IMR-90 (cell line): ENCODE results near the gene MFSD2B. TPM values are rescaled to one million over a fixed set of nuclear protein-coding genes. Genes with fewer than 3 reads are reported as not detected.

Source experiments
- ATAC-seq: fragments of 200-7000 bp; cut with Tn5 transposase; 2 replicates; pipeline ENCODE4 v1.9.1; 2020; ENCODE audit warnings: low read depth, mild to moderate bottlenecking, moderate library complexity
- BruUV-seq: library from RNA; stranded (reverse); fragments of 400-500 nt; replicated peaks from 2 replicates; lab custom pipeline; 2021; lab: Mats Ljungman, UMichigan
- CTCF ChIA-PET: fragments of 300-600 bp; formaldehyde crosslinking; extraction: SDS; loops from one replicate; lab custom pipeline; 2021; ENCODE audit warnings: antibody characterized with exemption; lab: Yijun Ruan, JAX
- POLR2A ChIA-PET: fragments of 300-600 bp; sonication (Branson Sonifier 250); formaldehyde crosslinking; loops from one replicate; lab custom pipeline; 2022; ENCODE audit warnings: antibody characterized with exemption; ENCODE audit not compliant: unreplicated experiment; lab: Charles Lee
- DNase-seq: peaks from one replicate; pipeline ENCODE4 v3.0.0; 2013
- H2AFZ ChIP-seq: replicated peaks from 2 replicates; pipeline ENCODE3; 2013; ENCODE audit warnings: low read length, mild to moderate bottlenecking; ENCODE audit not compliant: poor library complexity
- H2AK5ac ChIP-seq: 2 replicates; pipeline ENCODE4 v1.6.1; 2013; ENCODE audit warnings: low read depth, low read length, inconsistent platforms
- H2AK9ac ChIP-seq: replicated peaks from 2 replicates; pipeline ENCODE3; 2013; ENCODE audit warnings: mild to moderate bottlenecking, low read depth, low read length, moderate library complexity; ENCODE audit not compliant: poor library complexity
- H2BK120ac ChIP-seq: 2 replicates; pipeline ENCODE4 v1.6.1; 2013; ENCODE audit warnings: low read depth, low read length, inconsistent platforms
- H2BK15ac ChIP-seq: 3 replicates; pipeline ENCODE4 v1.6.1; 2013; ENCODE audit warnings: low read depth, low read length, inconsistent platforms
- H2BK20ac ChIP-seq: 2 replicates; pipeline ENCODE4 v1.6.1; 2013; ENCODE audit warnings: low read depth, mild to moderate bottlenecking, inconsistent platforms, low read length, moderate library complexity
- H2BK5ac ChIP-seq: 2 replicates; pipeline ENCODE4 v1.6.1; 2013; ENCODE audit warnings: mild to moderate bottlenecking, low read depth, low read length, inconsistent platforms; ENCODE audit not compliant: poor library complexity, severe bottlenecking
- H3K14ac ChIP-seq: replicated peaks from 2 replicates; pipeline ENCODE4 v1.6.1; 2013; ENCODE audit warnings: low read depth, low read length, inconsistent platforms
- H3K18ac ChIP-seq: 2 replicates; pipeline ENCODE4 v1.6.1; 2013; ENCODE audit warnings: low read depth, low read length, control low read depth
- H3K23ac ChIP-seq: 2 replicates; pipeline ENCODE4 v1.6.1; 2013; ENCODE audit warnings: low read depth, low read length, inconsistent platforms
- H3K27ac ChIP-seq: 2 replicates; pipeline ENCODE4 v1.5.1; 2013; ENCODE audit warnings: mild to moderate bottlenecking, control low read depth, low read length; ENCODE audit not compliant: insufficient read depth
- H3K27me3 ChIP-seq: 2 replicates; pipeline ENCODE4 v1.6.1; 2013; ENCODE audit warnings: low read length; ENCODE audit not compliant: control insufficient read depth, insufficient read depth
- H3K36me3 ChIP-seq: 2 replicates; pipeline ENCODE4 v1.6.1; 2013; ENCODE audit warnings: low read length, mixed read lengths; ENCODE audit not compliant: control insufficient read depth, insufficient read depth
- H3K4ac ChIP-seq: 2 replicates; pipeline ENCODE4 v1.6.1; 2013; ENCODE audit warnings: low read depth, low read length, inconsistent platforms
- H3K4me1 ChIP-seq: 2 replicates; pipeline ENCODE4 v1.6.1; 2013; ENCODE audit warnings: low read length, mixed read lengths; ENCODE audit not compliant: control insufficient read depth, insufficient read depth
- H3K4me2 ChIP-seq: 2 replicates; pipeline ENCODE4 v1.6.1; 2013; ENCODE audit warnings: low read depth, mild to moderate bottlenecking, control low read depth, low read length, moderate library complexity
- H3K4me3 ChIP-seq: 2 replicates; pipeline ENCODE4 v1.5.1; 2013; ENCODE audit warnings: low read depth, mild to moderate bottlenecking, control low read depth, low read length, moderate library complexity; ENCODE audit not compliant: insufficient read depth
- H3K56ac ChIP-seq: 2 replicates; pipeline ENCODE4 v1.6.1; 2013; ENCODE audit warnings: low read length, inconsistent platforms; ENCODE audit not compliant: insufficient read depth; ENCODE audit errors: extremely low read depth
- H3K79me1 ChIP-seq, 2 experiments: 2 replicates each; pipeline ENCODE4 v1.6.1; 2013; ENCODE audit warnings: low read length in 2 of 2, inconsistent platforms in 1 of 2, low read depth in 1 of 2
- H3K9ac ChIP-seq: 2 replicates; pipeline ENCODE4 v1.6.1; 2013; ENCODE audit warnings: low read depth, low read length, control low read depth
- H3K9me1 ChIP-seq: 2 replicates; pipeline ENCODE4 v1.6.1; 2013; ENCODE audit warnings: low read length, inconsistent platforms; ENCODE audit not compliant: insufficient read depth
- H3K9me3 ChIP-seq: 2 replicates; pipeline ENCODE4 v1.6.1; 2013; ENCODE audit warnings: low read length; ENCODE audit not compliant: control insufficient read depth, insufficient read depth
- H4K20me1 ChIP-seq: 2 replicates; pipeline ENCODE4 v1.6.1; 2013; ENCODE audit warnings: low read length, inconsistent platforms; ENCODE audit not compliant: insufficient read depth
- H4K5ac ChIP-seq: 2 replicates; pipeline ENCODE4 v1.6.1; 2013; ENCODE audit warnings: mild to moderate bottlenecking, low read depth, low read length, control low read depth
- H4K8ac ChIP-seq, 2 experiments: 2 replicates each; pipeline ENCODE4 v1.6.1; 2013; ENCODE audit warnings: low read depth in 2 of 2, low read length in 2 of 2, control low read depth in 1 of 2, inconsistent platforms in 1 of 2
- H4K91ac ChIP-seq: 2 replicates; pipeline ENCODE4 v1.6.1; 2013; ENCODE audit warnings: low read depth, low read length, inconsistent platforms; ENCODE audit not compliant: insufficient read depth
- CHD1 ChIP-seq: IDR thresholded peaks from 2 replicates; pipeline ENCODE4 v1.6.1; 2012; ENCODE audit warnings: low read depth, low read length, improper control_type of control experiment
- MAFK ChIP-seq: IDR thresholded peaks from 2 replicates; pipeline ENCODE4 v1.6.1; 2012; ENCODE audit warnings: low read depth, low read length, improper control_type of control experiment
- NFE2L2 ChIP-seq: fragments of 150-350 bp; IDR thresholded peaks from 2 replicates; pipeline ENCODE4 v1.6.1; 2016; ENCODE audit warnings: low read depth, mild to moderate bottlenecking, low read length
- RFX5 ChIP-seq: IDR thresholded peaks from 2 replicates; pipeline ENCODE4 v1.8.0; 2012; ENCODE audit warnings: low read depth, mild to moderate bottlenecking, low read length, moderate library complexity
- WGBS, 2 experiments: methylation state at CpG; one replicate each; pipeline versions ENCODE4 v1.1.5 to v1.1.7; 2013; ENCODE audit warnings: missing lambda C conversion rate in 2 of 2; ENCODE audit not compliant: insufficient read length in 1 of 2; ENCODE audit errors: extremely low coverage in 2 of 2; 5-methylcytosine and 5-hydroxymethylcytosine counted together
- dilution Hi-C: fragments of 300-500 bp; cut with HindIII; formaldehyde crosslinking; loops from one replicate; pipeline ENCODE4 v1.14.3; 2018; ENCODE audit warnings: low sequenced_read_pairs; ENCODE audit not compliant: unreplicated experiment
- in situ Hi-C: fragments of 300-500 bp; cut with MboI; formaldehyde crosslinking; loops from 3 replicates; pipeline ENCODE4 v1.14.3; 2019; ENCODE audit warnings: low sequenced_read_pairs, inconsistent platforms, mixed read lengths
- intact Hi-C: fragments of 100-400 bp; cut with micrococcal nuclease; formaldehyde crosslinking; loops from 2 replicates; pipeline ENCODE4 v1.10.0; 2022
- polyA plus RNA-seq, 3 experiments: library from polyadenylated mRNA; depleted of rRNA; stranded (reverse); fragments of >200 nt; gene quantifications; 2 replicates each; pipeline ENCODE4 v1.2.3, GENCODE V29; 2012; ENCODE audit warnings: low replicate concordance in 1 of 3
- total RNA-seq: library from RNA; depleted of rRNA; stranded (reverse); fragments of >200 nt; gene quantifications from 2 replicates; pipeline ENCODE4 v1.2.3, GENCODE V29; 2012

MFSD2B gene
- total and polyA plus RNA-seq, 2 of the 4 experiments (the other 2 are of a cell fraction) = 0.05 TPM; not detected in 1

DNA sequence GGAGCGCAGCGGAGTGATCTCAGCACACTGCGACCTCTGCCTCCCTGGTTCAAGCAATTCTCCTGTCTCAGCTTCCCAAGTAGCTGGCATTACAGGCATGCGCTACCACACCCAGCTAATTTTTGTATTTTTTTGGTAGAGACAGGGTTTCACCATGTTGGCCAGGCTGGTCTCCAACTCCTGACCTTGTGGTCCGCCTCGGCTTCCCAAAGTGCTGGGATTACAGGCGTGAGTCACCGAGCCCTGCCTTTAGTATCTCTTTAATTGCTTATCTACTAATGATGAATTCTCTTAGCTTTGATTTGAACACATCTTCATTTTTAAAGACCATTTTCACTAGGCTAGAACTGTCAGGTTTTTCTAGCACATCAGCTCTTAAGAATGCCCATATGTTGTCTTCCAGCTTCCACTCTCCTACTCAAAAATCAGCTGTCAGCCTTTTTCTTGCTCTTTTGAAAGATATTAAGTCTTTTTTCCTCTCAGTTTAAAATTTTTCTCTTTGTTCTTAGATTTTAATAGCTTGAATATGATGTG, 16.1 kb upstream of the MFSD2B start:
- Histone ChIP-seq H4K5ac (no peak overlapping the region), H3K14ac (no peak overlapping the region), H2BK20ac (no peak overlapping the region), H4K91ac (no peak overlapping the region), H2AK5ac (no peak overlapping the region), H3K4me3 (no peak overlapping the region), H3K56ac (no peak overlapping the region), H4K8ac (no peak overlapping the region), H3K9me1 (peaks cover 4% of the 10 kb centered on the region; the same call in 1 of the 2 replicates), H3K27ac (no peak overlapping the region), H3K18ac (no peak overlapping the region), H3K23ac (no peak overlapping the region), H4K20me1 (no peaks in the 10 kb centered on the region), H3K27me3 (no peaks in the 10 kb centered on the region), H3K9me3 (no peaks in the 10 kb centered on the region), H2BK5ac (no peak overlapping the region), H3K4me2 (no peak overlapping the region), H3K36me3 (peaks cover 6% of the 10 kb centered on the region), H3K4me1 (no peaks in the 10 kb centered on the region), H2AK9ac (no peak overlapping the region), H3K4ac (no peak overlapping the region), H2BK15ac (no peak overlapping the region), H3K79me1 (peaks cover 0 to 10% of the 10 kb centered on the region in 2 experiments; a peak in 1 of 4 replicates), H2AFZ (no peak overlapping the region), H3K9ac (no peak overlapping the region), H2BK120ac (no peak overlapping the region)
- no TSS peak for BruUV-seq
- ChIA-PET CTCF (interaction anchor here (1.2 kb wide), 1 partner anchor 66 kb away, joined by 3 read pairs; the partner anchor contains the start of gene ATAD2B), POLR2A (no interaction called here)
- DNase-seq = no peak
- WGBS, 2 experiments = no CpG with 5 or more reads among the region's 8 CpGs
- ATAC-seq = no peak
- TF ChIP-seq CHD1 = no peak
- TF ChIP-seq RFX5 = no peak
- TF ChIP-seq NFE2L2 = no peak
- TF ChIP-seq MAFK = no peak
- intact Hi-C loops = no loop called here
- in situ Hi-C loops = no loop called here
- dilution Hi-C loops = no loop called here
